HEK293 (cell line): ENCODE measurements around the gene PMEL.

Experiments
- CTCF ChIA-PET: fragments of 350-600 bp; formaldehyde crosslinking; extraction: SDS; loops from one replicate; lab custom pipeline; 2021; ENCODE audit warnings: antibody characterized with exemption; lab: Yijun Ruan, JAX
- POLR2A ChIA-PET: fragments of 300-600 bp; formaldehyde crosslinking; extraction: SDS; loops from one replicate; lab custom pipeline; 2020; ENCODE audit warnings: antibody characterized with exemption, inconsistent platforms; lab: Yijun Ruan, JAX
- H3K27ac ChIP-seq: fragments of 200-500 bp; sonication (Bioruptor generic); 2 replicates; pipeline ENCODE4 v1.5.1; 2014; ENCODE audit warnings: low read depth, low read length, control low read depth, inconsistent platforms; ENCODE audit errors: extremely low read depth
- H3K36me3 ChIP-seq, 2 experiments: fragments of 200-500 bp in 1 of 2; sonication (Bioruptor generic) in 1 of 2; 1 replicate in 1 of 2; 2 replicates in 1 of 2; pipeline ENCODE4 v1.5.1; 2014 to 2017; ENCODE audit warnings: inconsistent platforms in 2 of 2, low read length in 2 of 2; ENCODE audit not compliant: control insufficient read depth in 2 of 2, insufficient read depth in 1 of 2
- H3K4me1 ChIP-seq: fragments of 200-500 bp; sonication (Bioruptor generic); 2 replicates; pipeline ENCODE4 v1.5.1; 2014; ENCODE audit warnings: mild to moderate bottlenecking, low read length, inconsistent platforms; ENCODE audit not compliant: control insufficient read depth, insufficient read depth
- H3K4me3 ChIP-seq: 2 replicates; pipeline ENCODE4 v1.5.1; 2011; ENCODE audit warnings: low read depth, mild to moderate bottlenecking, control low read depth, low read length, moderate library complexity
- H3K9me3 ChIP-seq: fragments of 200-500 bp; sonication (Bioruptor generic); 2 replicates; pipeline ENCODE4 v1.5.1; 2014; ENCODE audit warnings: low read depth, low read length, inconsistent platforms; ENCODE audit not compliant: control insufficient read depth, insufficient read depth
- BCL6B ChIP-seq: fragments of 450-650 bp; formaldehyde crosslinking; IDR thresholded peaks from 2 replicates; pipeline ENCODE4 v1.5.1; 2017; ENCODE audit warnings: missing biosample characterization, missing genetic modification characterization
- ELK4 ChIP-seq: IDR thresholded peaks from 2 replicates; pipeline ENCODE4 v1.6.1; 2011; ENCODE audit warnings: mild to moderate bottlenecking, low read depth, low read length, borderline replicate concordance
- OSR2 ChIP-seq: fragments of 450-650 bp; formaldehyde crosslinking; IDR thresholded peaks from 2 replicates; pipeline ENCODE4 v1.5.1; 2016; ENCODE audit warnings: missing biosample characterization, missing genetic modification characterization
- PRDM1 ChIP-seq: fragments of 450-650 bp; formaldehyde crosslinking; IDR thresholded peaks from 2 replicates; pipeline ENCODE4; 2016; ENCODE audit warnings: missing biosample characterization, missing genetic modification characterization
- ZBTB44 ChIP-seq: fragments of 450-650 bp; IDR thresholded peaks from 2 replicates; pipeline ENCODE4 v1.5.1; 2018; ENCODE audit warnings: missing biosample characterization, mild to moderate bottlenecking, missing genetic modification characterization
- ZEB2 ChIP-seq: fragments of 450-650 bp; formaldehyde crosslinking; IDR thresholded peaks from 2 replicates; pipeline ENCODE4 v1.5.1; 2016; ENCODE audit warnings: missing biosample characterization, missing genetic modification characterization
- ZNF133 ChIP-seq: fragments of 450-650 bp; formaldehyde crosslinking; IDR thresholded peaks from 2 replicates; pipeline ENCODE4 v1.5.1; 2016; ENCODE audit warnings: missing biosample characterization, missing genetic modification characterization
- ZNF146 ChIP-seq: fragments of 450-650 bp; formaldehyde crosslinking; IDR thresholded peaks from 2 replicates; pipeline ENCODE4 v1.5.1; 2016; ENCODE audit warnings: missing biosample characterization, missing genetic modification characterization
- ZNF155 ChIP-seq: fragments of 450-650 bp; formaldehyde crosslinking; IDR thresholded peaks from 2 replicates; pipeline ENCODE4 v1.5.1; 2016; ENCODE audit warnings: missing biosample characterization, missing genetic modification characterization
- ZNF174 ChIP-seq: fragments of 450-650 bp; formaldehyde crosslinking; IDR thresholded peaks from 2 replicates; pipeline ENCODE4 v1.5.0; 2017; ENCODE audit warnings: missing biosample characterization, mild to moderate bottlenecking, missing genetic modification characterization
- ZNF184 ChIP-seq: fragments of 450-650 bp; IDR thresholded peaks from 2 replicates; pipeline ENCODE4 v1.5.1; 2018; ENCODE audit warnings: missing biosample characterization, mild to moderate bottlenecking, missing genetic modification characterization
- ZNF2 ChIP-seq: fragments of 450-650 bp; formaldehyde crosslinking; IDR thresholded peaks from 2 replicates; pipeline ENCODE4 v1.5.1; 2016; ENCODE audit warnings: missing biosample characterization, missing genetic modification characterization
- ZNF280C ChIP-seq: fragments of 450-650 bp; formaldehyde crosslinking; IDR thresholded peaks from 2 replicates; pipeline ENCODE4 v1.5.1; 2016; ENCODE audit warnings: missing biosample characterization, missing genetic modification characterization
- ZNF324 ChIP-seq: fragments of 450-650 bp; formaldehyde crosslinking; IDR thresholded peaks from 2 replicates; pipeline ENCODE4 v1.5.1; 2016; ENCODE audit warnings: missing biosample characterization, missing genetic modification characterization
- ZNF366 ChIP-seq: fragments of 450-650 bp; formaldehyde crosslinking; conservative IDR thresholded peaks from 2 replicates; pipeline ENCODE4 v1.5.1; 2016; ENCODE audit warnings: missing biosample characterization, missing genetic modification characterization
- ZNF558 ChIP-seq: fragments of 450-650 bp; formaldehyde crosslinking; IDR thresholded peaks from 2 replicates; pipeline ENCODE4 v1.5.1; 2016; ENCODE audit warnings: missing biosample characterization, missing genetic modification characterization
- ZNF660 ChIP-seq: fragments of 450-650 bp; IDR thresholded peaks from 2 replicates; pipeline ENCODE4 v1.5.1; 2018; ENCODE audit warnings: missing biosample characterization, mild to moderate bottlenecking, missing genetic modification characterization
- ZNF664 ChIP-seq: fragments of 450-650 bp; formaldehyde crosslinking; IDR thresholded peaks from 2 replicates; pipeline ENCODE4 v1.5.1; 2016; ENCODE audit warnings: missing biosample characterization, missing genetic modification characterization
- TF ChIP-seq, protein P1 (sequence below): fragments of 450-650 bp; formaldehyde crosslinking; IDR thresholded peaks from 2 replicates; pipeline ENCODE4 v1.5.1; 2016; ENCODE audit warnings: missing biosample characterization, missing genetic modification characterization
- TF ChIP-seq, protein P2 (sequence below): fragments of 450-650 bp; formaldehyde crosslinking; IDR thresholded peaks from 2 replicates; pipeline ENCODE4 v1.5.1; 2016; ENCODE audit warnings: missing biosample characterization, missing genetic modification characterization

The PMEL gene

DNA sequence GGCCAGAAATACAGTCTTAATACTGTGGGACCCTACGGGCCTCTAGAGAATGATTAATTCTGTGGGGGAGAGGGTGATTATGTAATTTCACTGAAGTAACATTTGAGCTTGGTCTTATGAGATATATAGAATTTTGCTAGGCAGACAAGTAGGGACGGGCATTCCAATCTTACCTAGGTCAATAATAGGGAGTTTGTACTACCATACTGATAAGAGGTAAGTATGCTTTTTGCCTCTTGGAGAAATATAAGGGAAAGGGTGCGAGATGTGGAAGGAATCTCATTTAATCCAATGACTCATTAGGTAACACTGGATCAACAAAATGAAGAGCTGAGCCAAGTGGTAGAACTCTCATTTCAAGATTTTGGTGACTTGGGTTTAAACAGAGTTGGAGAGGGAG lies 13.2 kb upstream of the PMEL start:
- Histone ChIP-seq H3K4me1 (no peaks in the 10 kb centered on the region), H3K27ac (no peak overlapping the region)
- TF ChIP-seq OSR2: no peak
- 0 out of 2 replicates have a peak, but pooled peaks have one; percentile 21 for TF ChIP-seq PRDM1
- TF ChIP-seq, all 188 proteins: peak for 1
- Histone ChIP-seq H3K4me3 (no peak overlapping the region), H3K9me3 (no peaks in the 10 kb centered on the region), H3K36me3 (peaks cover 25 to 63% of the 10 kb centered on the region in 2 experiments; a peak in 2 of 3 replicates)
- ChIA-PET POLR2A (interaction anchor here (0.7 kb wide), 2 partner anchors 18 to 169 kb away, joined by 5 to 6 read pairs; partner anchors contain the start of gene SUOX), CTCF (interaction anchor here (0.6 kb wide), 3 partner anchors 18 to 40 kb away, joined by 3 to 4 read pairs (median 3); partner anchors contain the start of gene SUOX)

DNA sequence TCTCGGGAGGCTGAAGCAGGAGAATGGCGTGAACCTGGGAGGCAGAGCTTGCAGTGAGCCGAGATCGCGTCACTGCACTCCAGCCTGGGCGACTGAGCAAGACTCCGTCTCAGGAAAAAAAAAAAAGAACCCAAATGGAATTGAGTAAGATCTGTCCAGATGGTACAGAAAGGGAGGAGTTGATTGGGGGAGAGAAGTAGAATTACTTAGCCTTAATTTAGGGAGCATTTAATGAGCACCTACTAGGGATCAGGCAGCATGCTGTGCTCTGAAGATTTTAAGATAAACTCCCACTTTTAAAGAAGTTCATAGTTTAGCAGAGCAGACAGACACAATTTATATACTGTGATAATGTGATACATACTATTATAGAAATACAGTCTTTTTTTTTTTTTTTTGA lies 12.6 kb upstream of the PMEL start:
- Histone ChIP-seq H3K4me1 (no peaks in the 10 kb centered on the region), H3K27ac (no peak overlapping the region)

GRCh38 chr12:55974308-55974730 lies 8.5 kb upstream of the PMEL start:
- peaks cover 11 to 63% of the 10 kb centered on the region in 2 experiments; a peak in 2 of 3 replicates for H3K36me3 ChIP-seq
- peaks cover 4% of the 10 kb centered on the region; the same call in 1 of the 2 replicates for H3K4me1 ChIP-seq
- no peaks in the 10 kb centered on the region for H3K9me3 ChIP-seq
- peak overlapping the region; percentile 87 for H3K4me3 ChIP-seq
- ChIA-PET POLR2A (interaction anchor here (0.7 to 2.6 kb wide), 33 partner anchors 11 to 751 kb away, joined by 3 to 66 read pairs (median 8); partner anchors contain the start of genes CD63, DNAJC14, NACA and ORMDL2), CTCF (interaction anchor here (0.5 to 3.0 kb wide), 13 partner anchors 17 to 601 kb away, joined by 3 to 30 read pairs (median 5); partner anchors contain the start of gene SUOX)
- peak overlapping the region; percentile 83 for H3K27ac ChIP-seq
- no peak for TF ChIP-seq ZNF133 (tag by site-specific recombination)
- TF ChIP-seq, protein P1, sequence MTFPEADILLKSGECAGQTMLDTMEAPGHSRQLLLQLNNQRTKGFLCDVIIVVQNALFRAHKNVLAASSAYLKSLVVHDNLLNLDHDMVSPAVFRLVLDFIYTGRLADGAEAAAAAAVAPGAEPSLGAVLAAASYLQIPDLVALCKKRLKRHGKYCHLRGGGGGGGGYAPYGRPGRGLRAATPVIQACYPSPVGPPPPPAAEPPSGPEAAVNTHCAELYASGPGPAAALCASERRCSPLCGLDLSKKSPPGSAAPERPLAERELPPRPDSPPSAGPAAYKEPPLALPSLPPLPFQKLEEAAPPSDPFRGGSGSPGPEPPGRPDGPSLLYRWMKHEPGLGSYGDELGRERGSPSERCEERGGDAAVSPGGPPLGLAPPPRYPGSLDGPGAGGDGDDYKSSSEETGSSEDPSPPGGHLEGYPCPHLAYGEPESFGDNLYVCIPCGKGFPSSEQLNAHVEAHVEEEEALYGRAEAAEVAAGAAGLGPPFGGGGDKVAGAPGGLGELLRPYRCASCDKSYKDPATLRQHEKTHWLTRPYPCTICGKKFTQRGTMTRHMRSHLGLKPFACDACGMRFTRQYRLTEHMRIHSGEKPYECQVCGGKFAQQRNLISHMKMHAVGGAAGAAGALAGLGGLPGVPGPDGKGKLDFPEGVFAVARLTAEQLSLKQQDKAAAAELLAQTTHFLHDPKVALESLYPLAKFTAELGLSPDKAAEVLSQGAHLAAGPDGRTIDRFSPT: peak; percentile 59; the same call in 1 of the 2 replicates
- no peak for TF ChIP-seq ZNF146 (tag by site-specific recombination)
- TF ChIP-seq ZNF174 (tag by site-specific recombination): no peak
- TF ChIP-seq ZBTB44 (tag by site-specific recombination): no peak
- no peak for TF ChIP-seq ZNF280C (tag by site-specific recombination)
- TF ChIP-seq ELK4: no peak
- TF ChIP-seq, protein P2, sequence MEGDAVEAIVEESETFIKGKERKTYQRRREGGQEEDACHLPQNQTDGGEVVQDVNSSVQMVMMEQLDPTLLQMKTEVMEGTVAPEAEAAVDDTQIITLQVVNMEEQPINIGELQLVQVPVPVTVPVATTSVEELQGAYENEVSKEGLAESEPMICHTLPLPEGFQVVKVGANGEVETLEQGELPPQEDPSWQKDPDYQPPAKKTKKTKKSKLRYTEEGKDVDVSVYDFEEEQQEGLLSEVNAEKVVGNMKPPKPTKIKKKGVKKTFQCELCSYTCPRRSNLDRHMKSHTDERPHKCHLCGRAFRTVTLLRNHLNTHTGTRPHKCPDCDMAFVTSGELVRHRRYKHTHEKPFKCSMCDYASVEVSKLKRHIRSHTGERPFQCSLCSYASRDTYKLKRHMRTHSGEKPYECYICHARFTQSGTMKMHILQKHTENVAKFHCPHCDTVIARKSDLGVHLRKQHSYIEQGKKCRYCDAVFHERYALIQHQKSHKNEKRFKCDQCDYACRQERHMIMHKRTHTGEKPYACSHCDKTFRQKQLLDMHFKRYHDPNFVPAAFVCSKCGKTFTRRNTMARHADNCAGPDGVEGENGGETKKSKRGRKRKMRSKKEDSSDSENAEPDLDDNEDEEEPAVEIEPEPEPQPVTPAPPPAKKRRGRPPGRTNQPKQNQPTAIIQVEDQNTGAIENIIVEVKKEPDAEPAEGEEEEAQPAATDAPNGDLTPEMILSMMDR (tag by site-specific recombination): no peak
- peak; percentile 28; the same call in 1 of the 2 replicates for TF ChIP-seq ZNF366
- no peak for TF ChIP-seq ZNF155
- TF ChIP-seq BCL6B (tag by site-specific recombination): no peak
- no peak for TF ChIP-seq ZNF558
- TF ChIP-seq ZNF660 (tag by site-specific recombination): no peak
- peak; percentile 7; the same call in 1 of the 2 replicates for TF ChIP-seq ZEB2 (tag by site-specific recombination)
- TF ChIP-seq ZNF184 (tag by site-specific recombination): no peak
- peak; percentile 22; the same call in 1 of the 2 replicates for TF ChIP-seq ZNF2 (tag by site-specific recombination)

More for the DNA sequence above, 12.6 kb upstream of the PMEL start:
- TF ChIP-seq ZNF324 (tag by site-specific recombination) (no peak), ZNF664 (peak; percentile 86)
- H3K9me3 ChIP-seq: no peaks in the 10 kb centered on the region
- ChIA-PET POLR2A (interaction anchor here (0.7 kb wide), 1 partner anchor 168 kb away, joined by 6 read pairs; no protein-coding TSS in a partner anchor), CTCF (interaction anchor here (0.8 kb wide), 1 partner anchor 11 kb away, joined by 3 read pairs; no protein-coding TSS in a partner anchor)
- no peak overlapping the region for H3K4me3 ChIP-seq
- peaks cover 18 to 58% of the 10 kb centered on the region in 2 experiments; a peak in 2 of 3 replicates for H3K36me3 ChIP-seq
